Endothelial cell of umbilical vein (primary cell): ENCODE results near the gene TMPRSS13.

Experiments
- EZH2 ChIP-seq: IDR thresholded peaks from 2 replicates; pipeline ENCODE4 v1.6.1; 2012; ENCODE audit warnings: borderline replicate concordance, low read depth, mild to moderate bottlenecking, moderate library complexity, low read length, inconsistent platforms; ENCODE audit not compliant: severe bottlenecking
- POLR2A ChIP-seq: IDR thresholded peaks from 2 replicates; pipeline ENCODE4 v1.6.1; 2012; ENCODE audit warnings: low read depth, mild to moderate bottlenecking, control low read depth, low read length
- POLR2AphosphoS5 ChIP-seq: IDR thresholded peaks from 2 replicates; pipeline ENCODE4 v1.6.1; 2012; ENCODE audit warnings: low read depth, mild to moderate bottlenecking, control low read depth, low read length, moderate library complexity; ENCODE audit not compliant: insufficient read depth

DNA sequence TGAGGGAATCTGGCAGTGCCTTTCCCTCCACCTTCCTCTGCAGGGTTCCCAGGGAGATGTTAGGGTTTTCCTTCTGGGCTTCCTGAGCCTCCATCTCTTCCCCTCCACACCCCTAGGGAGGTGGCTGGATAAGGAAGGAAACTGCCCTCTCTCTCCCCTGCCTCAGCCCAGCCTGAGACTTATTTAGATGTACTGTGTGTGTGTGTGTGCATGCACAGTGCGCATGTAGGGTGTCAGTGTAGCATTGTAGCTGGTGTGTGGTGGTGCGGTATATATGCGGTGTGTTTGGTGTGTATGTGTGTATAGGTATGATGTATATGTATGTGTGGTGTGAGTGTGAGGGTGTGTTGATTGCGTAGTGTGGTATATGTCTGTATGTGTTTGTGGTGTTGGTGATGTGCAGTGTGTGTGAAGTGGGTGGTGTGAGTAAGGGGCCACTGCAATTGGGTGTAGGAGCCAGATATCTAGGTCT lies 54.3 kb downstream of the TMPRSS13 start:
- no peak for TF ChIP-seq POLR2AphosphoS5
- TF ChIP-seq EZH2: no peak
- no peak for TF ChIP-seq POLR2A
